Cerebellar nuclear complex (tissue), 1 donor: ENCODE measurements around the gene SLC16A10.
"Not testable (repeated sequence)": the region's sequence is repeated elsewhere in the genome, so short reads cannot be mapped to it uniquely, and the experiment has no call there.

Source experiments
- DNase-seq, 2 experiments: peaks; one replicate each; lab custom pipeline; 2025; lab: John Stamatoyannopoulos, UW

Gene SLC16A10

DNA sequence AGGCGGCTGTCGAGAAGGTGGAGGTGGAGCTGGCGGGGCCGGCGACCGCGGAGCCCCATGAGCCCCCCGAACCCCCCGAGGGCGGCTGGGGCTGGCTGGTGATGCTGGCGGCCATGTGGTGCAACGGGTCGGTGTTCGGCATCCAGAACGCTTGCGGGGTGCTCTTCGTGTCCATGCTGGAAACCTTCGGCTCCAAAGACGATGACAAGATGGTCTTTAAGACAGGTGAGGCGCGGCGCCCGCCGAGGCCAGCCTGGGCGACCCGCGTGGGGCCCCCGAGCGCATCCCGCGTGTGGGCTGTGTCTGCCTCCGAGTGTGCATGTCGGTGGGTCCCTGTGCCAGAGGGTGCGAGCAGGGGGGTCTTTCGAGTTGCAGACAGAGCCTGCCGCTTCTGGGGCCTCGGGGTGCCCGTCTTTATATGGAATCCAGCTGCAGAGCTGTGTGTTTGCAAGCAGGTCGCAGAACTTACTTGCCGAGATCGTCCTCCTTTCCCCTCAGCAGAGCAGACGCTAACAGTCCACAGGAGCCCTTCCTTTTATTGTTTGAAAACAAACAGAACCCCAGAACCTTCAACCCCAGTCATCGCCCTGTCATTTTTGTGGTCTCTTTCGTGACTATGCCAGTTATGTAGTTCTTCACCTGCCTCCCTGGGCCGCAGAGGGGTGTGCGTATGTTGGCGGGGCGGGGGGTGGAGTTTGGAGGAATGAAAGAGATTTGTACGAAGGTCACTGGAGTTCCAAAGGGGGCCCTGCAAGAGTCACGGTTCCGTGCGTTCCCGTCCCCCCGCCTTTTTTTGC, 766 bp downstream of the SLC16A10 start:
- no peak for DNase-seq

DNA sequence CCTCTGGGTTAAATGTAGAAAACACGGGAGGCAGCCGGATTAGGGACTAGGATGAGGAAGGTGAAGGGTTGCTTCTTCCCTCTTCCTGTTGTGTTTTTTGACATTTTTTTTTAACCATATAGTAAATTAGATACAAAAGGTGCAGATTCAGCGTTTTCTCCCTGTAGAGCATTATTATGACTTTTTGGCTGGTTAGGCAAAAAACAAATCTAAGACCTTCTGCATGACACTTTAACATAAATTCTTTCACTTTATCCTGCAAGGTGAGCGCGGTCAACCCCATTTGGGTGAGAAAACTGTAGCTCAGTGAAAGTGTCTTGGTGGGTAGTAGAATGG, 1.3 kb downstream of the SLC16A10 start:
- no peak for DNase-seq

- DNase-seq, result no peak
Measured at GRCh38 chr6:111090766-111091165, 3.5 kb downstream of the SLC16A10 start.

- DNase-seq, result no peak
Measured at GRCh38 chr6:111091987-111092386, 4.7 kb downstream of the SLC16A10 start.

GRCh38 chr6:111095488-111095887, 8.2 kb downstream of the SLC16A10 start:
- DNase-seq, result not testable (repeated sequence)

- DNase-seq, result no peak
Measured at GRCh38 chr6:111096246-111096645, 8.9 kb downstream of the SLC16A10 start.

GRCh38 chr6:111098597-111098996, 11.3 kb downstream of the SLC16A10 start:
- DNase-seq, result no peak

DNA sequence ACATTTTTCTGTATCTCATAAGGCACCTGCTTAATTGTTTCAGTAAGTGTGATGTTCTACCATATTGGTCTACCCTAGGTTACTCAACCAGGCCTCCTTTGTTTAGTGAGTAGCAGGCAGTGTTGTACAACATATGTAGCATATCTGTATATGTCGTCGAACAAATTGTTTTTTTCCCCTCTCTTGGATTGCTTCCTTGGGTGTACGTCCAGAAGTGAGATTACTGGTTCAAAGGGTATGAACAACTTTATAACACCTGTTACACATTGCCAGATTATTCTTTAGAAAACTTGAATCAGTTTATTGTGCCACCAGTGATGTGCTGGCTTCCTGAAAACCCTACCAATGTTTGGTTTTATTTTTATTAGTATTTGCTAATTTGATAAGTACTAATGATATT, 14.7 kb downstream of the SLC16A10 start:
- DNase-seq, result no peak

DNA sequence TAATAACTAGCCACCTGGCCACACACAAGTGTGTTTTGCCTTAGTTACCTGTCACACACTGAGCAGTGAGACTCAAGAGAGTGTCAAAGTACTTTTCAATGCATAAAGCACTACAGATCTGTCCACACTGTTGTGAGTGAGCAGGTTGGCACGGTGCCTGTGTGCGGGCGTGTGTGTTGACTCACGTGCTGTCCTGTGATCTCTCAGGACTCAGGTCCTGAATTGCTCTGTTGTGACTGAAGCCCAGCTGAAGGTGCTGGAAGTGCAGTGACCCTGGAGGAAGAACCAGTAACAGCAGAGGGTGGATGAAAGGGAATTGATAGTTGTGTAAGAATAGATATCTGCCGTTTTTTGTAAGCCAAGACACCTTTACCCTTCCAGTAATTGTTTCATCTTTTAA, 18.3 kb downstream of the SLC16A10 start:
- DNase-seq, result no peak

GRCh38 chr6:111107589-111107988, 20.3 kb downstream of the SLC16A10 start:
- DNase-seq, result no peak

- no peak for DNase-seq
Measured at GRCh38 chr6:111110036-111110435, 22.7 kb downstream of the SLC16A10 start.

DNA sequence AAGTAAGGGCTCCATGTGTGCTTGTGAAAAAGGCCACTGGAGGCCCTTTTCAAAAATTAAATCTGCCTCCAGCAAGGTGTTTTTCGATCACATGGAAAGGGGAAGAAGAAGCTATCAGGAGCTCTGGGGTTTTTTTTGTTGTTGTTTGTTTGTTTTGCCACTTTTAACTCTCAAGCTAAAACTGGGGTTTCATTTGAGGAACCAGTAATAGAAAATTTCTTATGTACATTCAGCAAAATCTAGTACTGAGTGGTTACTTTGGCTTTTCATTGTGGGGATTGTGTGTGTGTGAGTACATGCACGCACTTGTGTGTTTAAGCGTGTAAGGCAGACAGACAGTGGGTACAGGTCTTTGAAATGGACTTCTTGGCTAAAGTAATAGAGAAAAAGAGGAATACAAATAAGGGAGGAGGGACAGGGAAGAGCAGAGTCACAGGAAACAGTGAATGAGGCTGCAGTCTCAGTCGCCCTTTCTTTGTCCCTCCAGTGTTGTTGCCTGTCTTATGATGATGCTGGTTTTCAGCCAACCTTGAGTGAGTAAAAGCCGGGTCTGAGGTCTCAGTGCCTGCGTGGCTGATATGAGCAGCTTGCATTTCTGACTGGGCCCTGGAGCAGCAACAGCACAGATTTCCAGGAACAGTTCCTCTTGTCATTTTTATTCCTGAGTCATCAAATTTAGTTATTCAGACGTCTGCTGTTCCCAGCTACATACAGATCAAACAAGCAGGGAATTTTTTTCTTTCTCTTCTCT, 26.2 kb downstream of the SLC16A10 start:
- no peak for DNase-seq

- no peak for DNase-seq
Measured at GRCh38 chr6:111114087-111114443, 26.8 kb downstream of the SLC16A10 start.

DNA sequence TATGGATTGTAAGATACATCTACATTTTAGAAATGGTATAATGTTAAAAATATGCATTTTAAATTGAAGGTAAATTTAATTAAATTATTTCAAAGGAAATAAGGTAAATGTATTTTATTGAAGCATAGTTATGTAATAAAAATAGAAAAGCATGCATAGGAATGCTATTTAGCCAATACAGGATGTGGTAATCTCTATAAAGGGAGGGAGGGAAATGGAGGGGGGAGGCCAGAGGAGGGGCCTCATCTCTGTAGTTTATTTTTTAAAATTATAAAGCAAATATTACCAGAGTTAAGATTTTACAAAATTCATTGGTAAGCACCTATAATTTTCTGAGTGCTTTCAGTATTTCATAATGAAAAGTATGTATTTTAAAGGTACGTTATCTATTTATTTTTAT, 27.2 kb downstream of the SLC16A10 start:
- no peak for DNase-seq

DNA sequence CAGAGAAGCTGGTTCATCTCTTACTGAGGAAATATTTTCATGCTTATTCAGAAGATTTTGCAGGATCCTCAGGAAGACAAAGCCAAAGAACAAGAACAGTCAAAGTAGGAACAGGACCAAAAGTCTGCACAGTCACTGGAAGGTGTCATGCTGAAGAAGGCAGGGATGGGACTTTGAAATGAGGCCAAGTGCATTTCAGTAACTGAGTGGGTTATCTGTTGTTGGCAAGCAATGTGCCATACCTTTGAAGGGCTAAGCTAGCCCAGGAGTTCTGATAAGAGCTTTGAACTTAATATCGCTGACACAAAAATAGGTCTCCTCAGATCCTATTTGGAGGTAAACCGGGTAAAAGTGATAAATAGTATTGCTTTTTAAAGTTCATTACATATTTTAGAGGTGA, 31.5 kb downstream of the SLC16A10 start:
- no peak for DNase-seq

DNA sequence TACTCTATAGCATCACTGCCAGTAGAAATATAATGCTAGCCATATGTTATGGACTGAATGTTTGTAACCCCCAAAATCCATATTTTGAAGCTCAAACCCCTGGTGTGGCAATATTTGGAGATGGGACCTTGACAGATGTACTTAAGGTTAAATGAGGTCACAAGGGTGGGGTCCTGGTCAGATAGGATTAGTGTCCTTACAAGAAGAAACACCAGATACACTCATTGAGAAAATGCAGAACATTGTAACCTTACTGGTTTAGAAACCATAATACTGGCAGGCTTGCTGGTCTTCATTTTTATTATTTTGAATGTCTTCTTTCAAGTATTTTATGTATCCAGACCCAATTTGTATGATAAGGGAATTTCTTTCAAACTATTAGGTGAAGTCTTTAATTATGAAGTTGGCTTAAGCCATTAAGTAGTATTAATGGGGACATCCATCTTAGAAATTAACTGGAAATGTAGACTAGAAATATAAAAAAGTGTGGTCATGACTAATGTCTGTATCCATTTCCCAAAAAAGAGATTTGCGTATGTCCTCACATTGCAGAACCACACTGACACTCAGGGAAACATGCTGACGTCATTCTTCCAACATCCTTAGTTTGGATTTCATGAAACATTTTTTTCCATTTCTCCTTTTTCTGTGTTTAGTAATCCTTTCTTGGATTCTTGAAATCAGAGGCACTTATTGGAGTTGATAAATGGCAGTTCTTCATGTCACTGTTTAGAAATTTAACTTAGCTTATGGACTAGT, 32.4 kb downstream of the SLC16A10 start:
- DNase-seq, result no peak

DNA sequence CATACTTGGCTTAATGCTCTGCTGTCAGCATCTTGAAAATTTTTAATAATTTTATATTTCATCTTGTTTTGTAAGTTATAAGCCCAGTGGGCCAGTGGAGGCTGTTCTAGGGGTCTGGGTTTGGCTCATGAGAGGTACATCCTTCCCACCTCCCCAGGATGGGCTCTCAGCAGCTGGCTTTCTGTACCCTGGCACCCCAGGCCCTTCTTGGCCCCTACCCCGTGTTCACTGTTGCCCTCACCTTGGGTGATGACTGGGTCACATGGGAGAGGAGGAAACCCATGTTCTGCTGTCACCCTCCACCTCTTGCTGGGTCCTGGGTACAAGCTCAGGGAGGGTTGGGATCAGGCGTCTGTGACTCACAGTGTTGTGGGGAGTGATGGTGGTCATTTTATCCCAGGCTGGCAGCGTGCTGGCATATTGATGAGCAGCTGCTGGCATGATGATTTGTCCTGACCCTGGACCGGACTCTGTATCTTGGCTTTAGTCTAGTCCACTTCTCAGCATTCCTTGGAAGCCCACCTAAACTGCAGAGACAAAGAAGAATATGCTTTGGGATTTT, 34.6 kb downstream of the SLC16A10 start:
- DNase-seq, result no peak

DNA sequence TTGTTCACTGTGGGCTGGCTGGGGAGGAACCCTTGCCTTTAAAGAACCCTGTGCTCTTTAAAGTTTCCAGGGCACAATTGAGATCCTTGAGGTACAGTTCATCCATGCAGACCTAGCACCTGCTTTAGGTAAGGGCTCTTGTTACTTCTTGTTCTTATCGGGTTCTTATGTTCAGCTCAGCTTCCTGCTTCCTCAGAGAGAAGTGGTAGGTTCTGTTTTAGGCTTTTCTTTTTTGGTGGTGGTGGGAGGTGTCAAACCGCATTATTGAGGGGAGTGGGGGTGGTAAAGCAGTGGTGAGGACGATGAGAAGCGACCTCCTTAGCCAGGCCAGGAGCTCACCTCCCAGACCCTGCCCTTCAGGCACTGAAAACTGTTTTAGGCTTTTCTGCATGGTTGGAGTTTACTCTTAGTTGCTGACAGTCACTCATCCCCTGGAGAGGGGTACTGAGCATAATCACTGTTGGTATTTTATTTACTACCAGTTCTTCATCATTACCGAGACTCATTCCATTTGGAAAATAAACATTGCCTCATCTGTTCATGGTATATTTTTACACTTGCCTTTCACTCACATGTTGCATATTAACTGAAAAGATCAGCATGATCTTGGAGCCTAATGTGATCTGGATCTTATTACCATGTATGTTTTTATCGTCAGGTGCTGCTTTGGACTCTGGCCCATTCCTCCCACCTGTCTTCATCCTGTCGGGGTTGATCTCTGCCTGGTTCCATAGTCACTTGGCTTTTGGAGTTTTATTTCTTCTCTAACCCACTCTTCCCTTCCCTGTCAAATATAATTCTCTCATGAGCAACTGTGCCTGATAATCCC, 35.4 kb downstream of the SLC16A10 start:
- DNase-seq, result no peak

- peak in 1 of 2 experiments; percentile 65 for DNase-seq
Measured at GRCh38 chr6:111124406-111124805, 37.1 kb downstream of the SLC16A10 start.

DNA sequence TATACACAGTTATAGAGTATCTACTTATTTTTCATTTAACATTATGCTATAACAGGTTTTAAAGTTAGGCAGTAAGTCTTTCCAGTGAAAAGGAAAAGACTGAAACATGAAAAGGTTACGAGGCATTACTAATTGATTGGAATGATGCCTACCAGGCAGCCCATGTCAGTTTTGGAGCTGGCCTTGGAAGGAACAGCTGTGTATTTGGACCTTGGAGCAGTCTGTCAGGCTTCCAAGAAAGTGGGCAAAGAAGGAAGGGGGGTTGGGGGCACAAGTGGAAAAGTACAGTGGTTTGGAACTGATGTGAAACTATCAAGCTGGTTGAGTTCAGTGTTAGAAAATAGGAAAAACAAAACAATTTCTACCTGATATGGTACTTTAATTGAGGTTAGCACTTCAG, 41.7 kb downstream of the SLC16A10 start:
- no peak for DNase-seq

DNA sequence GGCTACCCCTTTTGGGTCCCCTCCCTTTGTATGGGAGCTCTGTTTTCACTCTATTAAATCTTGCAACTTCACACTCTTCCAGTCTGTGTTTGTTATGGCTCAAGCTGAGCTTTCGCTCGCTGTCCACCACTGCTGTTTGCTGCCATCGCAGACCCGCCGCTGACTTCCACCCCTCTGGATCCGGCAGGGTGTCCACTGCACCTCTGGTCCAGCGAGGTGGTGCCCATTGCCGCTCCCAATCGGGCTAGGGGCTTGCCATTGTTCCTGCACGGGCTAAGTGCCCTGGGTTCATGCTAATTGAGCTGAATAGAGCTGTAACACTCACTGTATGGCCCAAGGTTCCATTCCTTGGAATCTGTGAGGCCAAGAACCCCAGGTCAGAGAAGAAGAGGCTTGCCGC, 43.7 kb downstream of the SLC16A10 start:
- not testable (repeated sequence) for DNase-seq

DNA sequence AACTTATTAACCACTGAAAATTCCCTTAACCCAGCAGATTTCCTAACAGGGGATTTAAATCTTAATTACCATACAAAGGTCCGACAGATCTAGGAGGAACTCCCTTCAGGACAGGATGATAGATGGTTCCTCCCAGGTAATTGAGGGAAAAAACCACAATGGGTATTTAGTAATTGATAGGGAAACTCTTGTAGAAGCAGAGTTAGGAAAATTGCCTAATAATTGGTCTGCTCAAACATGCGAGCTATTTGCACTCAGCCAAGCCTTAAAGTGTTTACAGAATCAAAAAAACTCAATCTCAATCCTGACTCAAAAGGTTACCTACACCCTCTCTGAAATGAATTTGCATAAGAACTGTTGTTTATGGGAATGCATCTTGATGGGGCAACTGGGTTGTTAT, 45.4 kb downstream of the SLC16A10 start:
- not testable (repeated sequence) for DNase-seq
